GM19467 (cell line): ENCODE measurements around the gene STPG3.
A peak's percentile ranks its signal among the peaks of the same experiment; 100 is the strongest.
"Not testable (repeated sequence)": the region's sequence is repeated elsewhere in the genome, so short reads cannot be mapped to it uniquely, and the experiment has no call there.

ENCODE experiments used
- ATAC-seq: cut with Tn5 transposase; IDR thresholded peaks from one replicate; pipeline ENCODE4 v1.9.1; 2021; ENCODE audit warnings: mild to moderate bottlenecking, moderate library complexity; ENCODE audit not compliant: unreplicated experiment

Gene STPG3

DNA sequence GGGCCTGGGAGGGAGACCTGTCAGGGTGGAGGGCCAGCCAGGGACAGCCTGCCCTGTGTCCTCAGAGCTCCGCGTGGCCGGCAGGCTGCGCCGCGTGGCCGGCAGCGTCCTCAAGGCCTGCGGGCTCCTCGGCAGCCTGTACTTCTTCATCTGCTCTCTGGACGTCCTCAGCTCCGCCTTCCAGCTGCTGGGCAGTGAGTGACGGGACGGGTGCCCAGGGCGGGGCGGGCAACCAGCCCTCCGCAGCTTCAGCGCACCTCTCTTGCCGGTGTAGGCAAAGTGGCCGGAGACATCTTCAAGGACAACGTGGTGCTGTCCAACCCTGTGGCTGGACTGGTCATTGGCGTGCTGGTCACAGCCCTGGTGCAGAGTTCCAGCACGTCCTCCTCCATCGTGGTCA is 18.6 kb upstream of the STPG3 start:
- no peak for ATAC-seq

DNA sequence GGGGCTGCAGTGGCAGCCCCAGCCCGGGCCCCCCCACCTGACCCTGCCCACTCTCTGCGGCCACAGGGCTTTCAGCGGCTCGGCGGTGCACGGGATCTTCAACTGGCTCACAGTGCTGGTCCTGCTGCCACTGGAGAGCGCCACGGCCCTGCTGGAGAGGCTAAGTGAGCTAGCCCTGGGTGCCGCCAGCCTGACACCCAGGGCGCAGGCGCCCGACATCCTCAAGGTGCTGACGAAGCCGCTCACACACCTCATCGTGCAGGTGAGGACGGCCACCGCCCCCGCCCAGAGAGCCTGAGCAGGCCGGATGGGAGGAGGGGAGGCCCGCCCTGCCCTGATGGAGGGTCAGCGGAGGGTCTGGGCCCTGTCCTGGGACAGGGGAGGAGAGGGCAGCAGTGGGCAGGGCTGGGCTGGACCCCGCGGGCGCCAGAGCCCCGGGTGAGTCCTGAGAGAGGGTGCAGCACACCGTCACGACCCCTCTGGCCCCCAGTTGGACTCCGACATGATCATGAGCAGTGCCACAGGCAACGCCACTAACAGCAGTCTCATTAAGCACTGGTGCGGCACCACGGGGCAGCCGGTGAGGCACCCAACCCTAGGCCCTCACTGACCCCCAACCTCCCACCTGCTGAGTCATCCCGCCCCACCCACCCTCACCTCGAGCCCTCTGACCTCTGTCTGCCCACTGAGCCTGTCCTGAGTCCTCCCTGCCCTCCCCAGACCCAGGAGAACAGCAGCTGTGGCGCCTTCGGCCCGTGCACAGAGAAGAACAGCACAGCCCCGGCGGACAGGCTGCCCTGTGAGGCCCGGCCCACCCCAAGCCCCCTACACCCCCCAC is 17.7 kb upstream of the STPG3 start:
- ATAC-seq = no peak

DNA sequence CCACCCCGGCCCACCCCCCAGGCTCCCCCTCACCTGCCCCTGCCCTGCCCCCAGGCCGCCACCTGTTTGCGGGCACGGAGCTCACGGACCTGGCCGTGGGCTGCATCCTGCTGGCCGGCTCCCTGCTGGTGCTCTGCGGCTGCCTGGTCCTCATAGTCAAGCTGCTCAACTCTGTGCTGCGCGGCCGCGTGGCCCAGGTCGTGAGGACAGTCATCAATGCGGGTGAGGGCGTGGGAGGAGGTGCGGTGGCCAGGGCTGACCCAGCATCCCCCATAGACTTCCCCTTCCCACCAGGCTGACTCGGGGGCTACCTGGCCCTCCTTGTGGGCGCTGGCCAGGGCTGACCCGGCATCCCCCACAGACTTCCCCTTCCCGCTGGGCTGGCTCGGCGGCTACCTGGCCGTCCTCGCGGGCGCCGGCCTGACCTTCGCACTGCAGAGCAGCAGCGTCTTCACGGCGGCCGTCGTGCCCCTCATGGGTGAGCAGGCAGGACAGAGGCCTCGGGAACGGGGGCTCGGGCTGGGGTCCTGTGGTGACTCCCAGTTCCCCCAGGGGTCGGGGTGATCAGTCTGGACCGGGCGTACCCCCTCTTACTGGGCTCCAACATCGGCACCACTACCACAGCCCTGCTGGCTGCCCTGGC is 16.9 kb upstream of the STPG3 start:
- ATAC-seq = no peak

DNA sequence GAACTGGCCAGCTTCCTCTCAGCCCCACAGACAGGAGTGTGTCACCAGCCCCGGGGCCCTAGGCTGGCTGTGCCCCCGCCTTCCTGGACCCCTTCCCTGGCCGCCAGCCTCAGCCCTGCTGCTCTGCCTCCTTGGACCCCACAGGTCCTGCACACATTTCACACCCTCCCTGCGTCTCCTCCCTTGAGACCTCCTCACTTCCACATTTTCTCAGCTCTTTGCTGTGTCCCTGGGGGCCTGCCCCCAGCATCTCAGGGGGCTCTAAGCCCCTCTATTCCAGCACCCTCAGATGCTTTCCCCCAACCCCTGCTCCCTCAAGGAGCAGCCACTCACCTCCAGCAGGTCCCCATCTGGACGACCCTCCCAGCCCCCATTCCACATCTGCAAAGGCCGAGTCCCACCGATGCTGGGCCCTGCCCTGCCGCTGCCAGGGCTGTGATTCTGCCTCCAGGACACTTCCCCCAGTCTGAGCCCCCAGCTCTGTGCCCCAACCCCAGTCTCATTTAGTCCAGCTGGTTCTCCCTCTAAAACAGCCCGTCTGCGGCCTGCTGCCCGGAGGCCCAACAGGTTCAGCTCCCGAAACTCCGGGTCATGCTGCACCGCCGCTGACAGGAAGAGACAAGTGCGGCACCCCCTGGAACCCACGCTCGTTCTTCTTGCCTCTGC is 16.2 kb upstream of the STPG3 start:
- no peak for ATAC-seq

DNA sequence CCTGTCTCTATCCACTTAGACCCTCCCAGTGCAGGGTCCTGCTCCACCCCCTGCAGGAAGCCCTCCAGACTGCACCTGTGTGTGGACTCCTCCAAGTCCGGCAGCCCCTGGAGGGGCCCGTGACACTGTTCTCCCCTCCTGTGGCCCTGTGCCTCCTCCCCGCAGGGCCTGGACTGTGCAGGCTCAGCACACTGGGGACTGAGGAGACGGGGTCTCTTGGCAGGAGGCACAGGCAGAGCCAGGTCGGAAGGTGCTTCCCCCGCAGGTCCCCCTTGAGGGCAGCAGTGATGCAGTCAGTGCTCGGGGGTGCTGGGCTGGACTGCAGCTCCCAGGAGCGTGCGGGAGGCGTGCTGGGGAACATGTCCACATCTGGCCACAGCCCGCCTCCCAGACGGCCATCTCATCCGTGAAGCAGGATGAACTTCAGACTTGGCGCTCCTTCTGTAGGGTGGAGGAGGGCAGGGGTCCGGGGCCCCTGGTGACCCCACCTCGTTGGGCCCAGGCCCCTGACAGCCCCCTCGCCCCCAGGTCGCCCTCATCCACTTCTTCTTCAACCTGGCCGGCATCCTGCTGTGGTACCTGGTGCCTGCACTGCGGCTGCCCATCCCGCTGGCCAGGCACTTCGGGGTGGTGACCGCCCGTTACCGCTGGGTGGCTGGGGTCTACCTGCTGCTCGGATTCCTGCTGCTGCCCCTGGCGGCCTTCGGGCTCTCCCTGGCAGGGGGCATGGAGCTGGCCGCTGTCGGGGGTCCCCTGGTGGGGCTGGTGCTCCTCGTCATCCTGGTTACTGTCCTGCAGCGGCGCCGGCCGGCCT is 15.5 kb upstream of the STPG3 start:
- ATAC-seq = no peak

DNA sequence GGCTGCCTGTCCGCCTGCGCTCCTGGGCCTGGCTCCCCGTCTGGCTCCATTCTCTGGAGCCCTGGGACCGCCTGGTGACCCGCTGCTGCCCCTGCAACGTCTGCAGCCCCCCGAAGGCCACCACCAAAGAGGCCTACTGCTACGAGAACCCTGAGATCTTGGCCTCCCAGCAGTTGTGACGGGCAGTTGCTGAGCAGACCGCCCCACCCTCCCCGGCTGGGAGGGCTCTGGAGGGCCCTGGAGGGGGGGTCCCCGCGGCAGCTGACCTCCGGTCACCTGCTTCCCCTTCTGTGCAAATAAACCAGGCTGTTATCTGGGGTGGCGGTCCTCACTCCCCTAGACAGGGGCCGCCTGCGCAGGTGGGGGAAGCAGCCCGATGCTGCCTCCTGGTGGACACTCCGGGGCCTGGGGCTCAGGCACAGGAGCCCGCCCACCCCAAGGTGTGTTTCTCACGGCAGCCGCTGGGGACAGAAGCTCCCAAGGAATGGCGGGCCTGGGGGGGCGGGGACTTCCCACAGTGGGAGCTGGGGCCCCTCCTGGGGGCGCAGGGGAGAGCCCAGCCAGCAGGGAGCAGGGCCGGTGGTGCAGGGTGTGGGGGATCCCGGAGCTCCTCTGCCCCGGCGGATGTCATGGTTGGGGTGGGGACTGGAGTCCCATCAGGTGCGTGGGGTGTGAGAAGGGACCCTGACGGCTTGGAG is 14.7 kb upstream of the STPG3 start:
- no peak for ATAC-seq

DNA sequence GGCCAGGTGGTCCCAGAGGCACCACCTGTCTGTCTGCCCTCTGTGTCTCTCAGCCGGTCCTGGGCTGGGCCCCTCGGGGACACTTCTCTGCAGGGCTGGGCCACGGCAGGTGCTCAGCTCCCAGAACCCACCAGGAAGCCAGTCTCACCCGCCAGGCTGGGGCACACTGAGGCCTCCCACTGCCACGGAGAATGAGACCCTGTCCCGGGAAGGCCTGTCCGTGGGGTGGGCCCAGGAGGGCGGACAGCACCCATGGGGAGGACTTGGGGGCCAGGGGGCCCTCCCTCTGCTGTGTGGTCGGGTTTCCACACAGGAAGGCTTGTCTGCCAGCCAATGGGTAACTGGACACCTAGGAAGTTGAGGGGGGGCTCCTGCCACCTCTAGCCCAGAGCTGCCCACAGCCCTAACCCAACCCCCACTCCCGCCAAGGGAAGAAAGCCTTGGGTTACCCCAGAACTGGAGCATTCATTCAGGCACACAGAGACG is 14.1 kb upstream of the STPG3 start:
- ATAC-seq = no peak

DNA sequence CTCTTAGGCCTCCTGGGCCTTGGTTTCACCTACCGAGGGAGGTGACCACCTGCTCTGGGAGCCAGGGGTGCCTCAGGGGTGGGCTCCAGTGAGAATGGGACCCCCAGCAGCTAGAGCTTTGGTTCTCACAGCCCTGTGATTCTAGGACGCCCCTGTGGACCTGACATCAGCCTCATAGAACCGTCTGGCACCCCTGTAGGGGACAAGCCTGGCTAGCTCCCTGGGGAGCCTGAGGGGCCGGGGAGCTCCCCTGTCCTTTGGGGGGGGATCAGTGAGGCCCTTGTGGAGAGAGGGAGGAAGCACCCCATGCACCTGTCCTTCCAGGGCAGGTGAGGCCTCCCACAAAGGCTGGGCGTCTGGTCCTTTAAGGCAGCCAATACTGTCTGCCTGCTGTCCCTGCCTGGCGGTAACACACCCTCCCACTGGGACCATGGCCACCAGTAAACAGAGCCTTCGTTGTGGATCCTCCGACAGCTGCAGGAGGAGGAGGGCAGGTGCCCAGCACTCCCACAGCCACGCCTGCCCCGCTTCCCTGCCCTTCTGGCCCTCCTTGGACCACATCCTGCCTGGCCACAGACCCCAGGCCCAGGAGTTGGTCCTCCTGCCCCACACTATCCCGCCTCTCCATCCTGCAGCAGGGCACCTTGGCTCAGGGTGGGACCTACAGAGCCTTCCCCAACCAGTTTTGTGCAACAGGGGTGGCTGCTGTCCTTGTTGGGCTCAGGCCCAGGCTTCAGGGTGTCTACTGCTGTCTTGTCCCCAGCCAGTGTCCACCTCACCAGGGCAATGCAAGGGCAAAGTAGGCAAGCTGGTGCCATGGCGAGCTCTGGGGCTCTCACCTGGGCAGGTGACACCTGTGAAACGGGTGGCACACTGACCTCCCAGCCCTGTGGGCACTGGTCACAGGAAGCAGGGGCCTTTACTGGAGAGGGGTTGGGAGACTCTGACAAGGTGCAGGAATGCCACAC is 13.0 kb upstream of the STPG3 start:
- no peak for ATAC-seq

DNA sequence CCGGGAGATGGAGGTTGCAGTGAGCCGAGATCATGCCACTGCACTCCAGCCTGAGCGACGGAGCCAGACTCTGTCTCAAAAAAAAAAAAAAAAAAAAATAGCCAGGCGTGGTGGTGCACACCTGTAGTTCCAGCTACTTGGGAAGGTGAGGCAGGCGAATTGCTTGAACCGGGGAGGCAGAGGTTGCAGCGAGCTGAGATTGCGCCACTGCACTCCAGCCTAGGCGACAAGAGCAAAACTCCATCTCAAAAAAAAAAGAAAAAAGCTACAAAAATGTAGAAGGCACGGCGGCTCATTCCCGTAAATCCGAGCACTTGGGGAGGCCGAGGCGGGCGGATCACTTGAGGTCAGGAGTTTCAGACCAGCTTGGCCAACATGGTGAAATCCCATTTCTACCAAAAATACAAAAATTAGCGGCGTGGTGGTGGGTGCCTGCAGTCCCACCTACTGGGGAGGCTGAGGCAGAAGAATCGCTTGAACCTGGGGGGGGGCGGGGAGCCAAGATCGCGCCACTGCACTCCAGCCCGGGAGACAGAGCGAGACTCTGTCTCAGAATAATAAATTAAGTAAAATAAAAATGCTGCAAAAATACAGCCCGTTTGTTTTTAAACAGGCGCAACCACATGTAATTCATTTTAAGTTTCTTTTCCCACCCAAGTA is 11.4 kb upstream of the STPG3 start:
- not testable (repeated sequence) for ATAC-seq

DNA sequence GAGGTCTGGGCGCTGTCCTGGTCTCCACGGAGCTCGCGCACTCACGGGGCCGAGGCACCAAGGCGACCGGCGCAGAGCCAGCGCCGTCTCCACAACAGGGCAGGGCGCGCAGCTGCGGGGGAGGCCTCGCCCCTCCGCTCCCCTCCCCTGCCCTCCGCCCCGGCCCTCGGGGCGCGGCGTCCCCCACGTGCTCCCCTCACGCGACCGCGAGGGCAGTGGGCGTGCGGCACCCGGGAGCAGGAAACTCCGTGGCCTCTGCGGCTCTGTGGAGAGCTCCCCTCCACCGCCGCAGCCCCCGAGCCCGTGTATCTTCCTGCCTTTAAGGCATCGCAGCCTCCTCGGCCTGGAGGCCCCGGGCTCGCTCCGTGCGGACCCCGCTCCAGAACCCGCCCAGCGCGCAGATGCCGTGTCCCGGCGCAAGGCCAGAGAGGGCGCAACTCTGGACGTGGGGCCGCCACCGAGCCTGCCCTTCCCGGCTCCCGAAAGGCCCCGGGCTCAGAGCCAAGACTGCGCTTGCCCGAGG is 10.7 kb upstream of the STPG3 start:
- peak; percentile 16 for ATAC-seq

DNA sequence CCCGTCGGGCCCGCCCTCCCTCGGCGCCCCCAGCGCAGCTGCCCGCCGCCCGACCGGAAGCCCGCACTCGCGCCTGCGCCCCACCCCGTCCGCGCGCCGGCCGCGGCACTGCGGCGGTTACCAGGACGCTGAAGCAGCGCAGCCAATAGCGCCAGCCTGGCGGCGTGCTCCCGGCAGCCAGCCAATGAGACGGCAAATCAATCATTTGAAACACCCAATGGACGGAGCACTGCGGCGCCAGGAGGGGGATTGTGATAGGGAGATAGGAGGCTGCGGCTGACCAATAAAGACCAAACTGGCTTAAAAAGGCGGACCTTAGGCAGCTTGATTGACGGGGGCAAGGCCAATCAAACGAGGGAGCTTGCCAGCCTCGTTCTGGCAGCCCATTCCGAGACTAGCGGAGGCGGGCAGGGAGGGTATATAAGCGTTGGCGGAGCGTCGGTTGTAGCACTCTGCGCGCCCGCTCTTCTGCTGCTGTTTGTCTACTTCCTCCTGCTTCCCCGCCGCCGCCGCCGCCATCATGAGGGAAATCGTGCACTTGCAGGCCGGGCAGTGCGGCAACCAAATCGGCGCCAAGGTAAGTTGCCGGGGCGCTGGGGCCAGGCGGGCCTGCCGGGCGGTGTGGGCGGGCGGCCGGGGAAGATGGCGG is 10.1 kb upstream of the STPG3 start, which contains the start of gene TUBB4B:
TUBB4B (plus strand) TSS at position 447 of the 649 bp plus-strand sequence; CDS start at position 521, 74 bp downstream.
- peak; percentile 67 for ATAC-seq

DNA sequence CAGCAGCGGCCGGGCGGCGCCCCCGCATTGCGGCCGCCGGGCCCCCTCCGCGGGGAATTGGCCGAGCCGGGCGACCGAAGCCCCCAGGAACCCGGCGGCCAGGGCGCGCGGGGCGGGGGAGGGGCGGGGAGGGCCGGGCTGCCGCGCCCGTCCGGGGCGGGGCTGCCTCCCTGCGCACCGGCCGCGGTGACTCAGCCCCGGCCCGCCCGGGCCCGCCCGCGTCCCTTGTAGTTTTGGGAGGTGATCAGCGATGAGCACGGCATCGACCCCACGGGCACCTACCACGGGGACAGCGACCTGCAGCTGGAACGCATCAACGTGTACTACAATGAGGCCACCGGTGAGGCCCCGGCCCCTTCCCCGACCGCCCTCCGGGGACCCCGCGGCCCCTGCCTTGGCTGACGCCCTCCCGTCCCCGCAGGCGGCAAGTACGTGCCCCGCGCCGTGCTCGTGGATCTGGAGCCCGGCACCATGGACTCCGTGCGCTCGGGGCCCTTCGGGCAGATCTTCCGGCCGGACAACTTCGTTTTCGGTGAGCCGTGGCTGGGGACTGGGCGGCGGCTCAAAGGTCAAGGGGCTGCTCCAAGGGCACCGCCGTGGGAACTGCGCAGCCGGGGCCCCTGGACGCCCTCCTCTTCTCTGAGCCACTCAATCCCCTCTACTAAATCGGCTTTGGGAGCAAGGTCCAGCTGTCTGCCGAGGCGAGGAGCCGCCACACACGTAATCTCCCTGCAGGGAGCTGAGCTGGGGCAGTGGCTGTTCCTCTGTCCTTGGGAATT is 9.4 kb upstream of the STPG3 start:
- peak; percentile 3 for ATAC-seq

DNA sequence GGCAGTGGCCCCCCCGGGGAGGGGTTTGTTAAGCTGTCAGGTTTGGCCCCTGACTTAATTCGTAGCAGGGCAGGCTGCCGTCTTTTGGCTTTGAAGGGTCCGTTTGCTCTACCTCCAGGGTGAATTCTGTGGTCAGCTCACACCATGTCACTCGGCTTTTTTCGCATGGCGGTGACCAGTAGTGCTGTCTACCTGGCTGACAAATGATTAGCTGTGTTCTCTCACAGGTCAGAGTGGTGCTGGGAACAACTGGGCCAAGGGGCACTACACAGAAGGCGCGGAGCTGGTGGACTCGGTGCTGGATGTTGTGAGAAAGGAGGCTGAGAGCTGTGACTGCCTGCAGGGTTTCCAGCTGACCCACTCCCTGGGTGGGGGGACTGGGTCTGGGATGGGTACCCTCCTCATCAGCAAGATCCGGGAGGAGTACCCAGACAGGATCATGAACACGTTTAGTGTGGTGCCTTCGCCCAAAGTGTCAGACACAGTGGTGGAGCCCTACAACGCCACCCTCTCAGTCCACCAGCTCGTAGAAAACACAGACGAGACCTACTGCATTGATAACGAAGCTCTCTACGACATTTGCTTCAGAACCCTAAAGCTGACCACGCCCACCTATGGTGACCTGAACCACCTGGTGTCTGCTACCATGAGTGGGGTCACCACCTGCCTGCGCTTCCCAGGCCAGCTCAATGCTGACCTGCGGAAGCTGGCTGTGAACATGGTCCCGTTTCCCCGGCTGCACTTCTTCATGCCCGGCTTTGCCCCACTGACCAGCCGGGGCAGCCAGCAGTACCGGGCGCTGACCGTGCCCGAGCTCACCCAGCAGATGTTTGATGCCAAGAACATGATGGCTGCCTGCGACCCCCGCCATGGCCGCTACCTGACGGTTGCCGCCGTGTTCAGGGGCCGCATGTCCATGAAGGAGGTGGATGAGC is 8.6 kb upstream of the STPG3 start:
- ATAC-seq = no peak

DNA sequence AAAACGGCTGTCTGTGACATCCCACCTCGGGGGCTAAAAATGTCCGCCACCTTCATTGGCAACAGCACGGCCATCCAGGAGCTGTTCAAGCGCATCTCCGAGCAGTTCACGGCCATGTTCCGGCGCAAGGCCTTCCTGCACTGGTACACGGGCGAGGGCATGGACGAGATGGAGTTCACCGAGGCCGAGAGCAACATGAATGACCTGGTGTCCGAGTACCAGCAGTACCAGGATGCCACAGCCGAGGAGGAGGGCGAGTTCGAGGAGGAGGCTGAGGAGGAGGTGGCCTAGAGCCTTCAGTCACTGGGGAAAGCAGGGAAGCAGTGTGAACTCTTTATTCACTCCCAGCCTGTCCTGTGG is 7.8 kb upstream of the STPG3 start:
- ATAC-seq = not testable (repeated sequence)

DNA sequence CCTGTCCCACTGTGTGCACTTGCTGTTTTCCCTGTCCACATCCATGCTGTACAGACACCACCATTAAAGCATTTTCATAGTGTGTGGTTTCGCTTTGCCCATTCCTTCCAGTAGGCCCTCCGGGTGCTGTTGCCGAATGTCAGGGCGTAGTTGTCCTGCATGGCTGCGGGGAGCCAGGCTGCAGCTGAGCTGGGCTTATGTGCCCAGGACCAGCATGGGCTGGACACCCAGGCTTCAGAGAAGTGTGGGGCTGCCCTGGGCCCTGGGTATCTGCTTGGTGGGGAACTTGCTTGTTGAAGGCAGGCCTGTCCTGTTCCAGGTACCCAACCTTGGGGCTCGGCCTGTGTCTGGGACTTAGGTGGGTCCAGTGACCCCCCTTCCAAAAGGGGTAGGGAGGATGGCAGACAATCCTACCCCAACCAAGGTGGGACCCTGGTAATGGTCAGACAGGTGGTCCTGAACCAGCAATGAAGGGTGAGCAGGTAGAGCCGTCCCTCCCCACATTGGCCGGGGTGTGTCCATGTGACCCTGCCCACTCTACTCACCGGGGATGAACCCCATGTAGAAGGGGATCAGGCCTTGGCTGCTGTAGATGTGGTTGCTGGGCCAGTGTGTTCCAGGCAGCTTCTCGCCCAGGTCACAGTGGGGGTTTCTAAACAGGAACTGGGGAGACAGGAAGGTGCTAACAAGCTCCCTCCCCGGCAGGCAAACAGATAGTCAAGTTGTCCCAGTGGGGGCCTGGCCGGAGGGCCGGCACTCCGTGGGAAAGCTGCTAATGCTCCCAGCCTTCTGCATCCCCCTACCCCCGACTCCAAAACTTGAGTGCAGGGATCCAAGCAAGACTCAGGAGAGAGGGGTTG is 7.2 kb upstream of the STPG3 start:
- no peak for ATAC-seq
